CD14-positive monocyte (primary cell): ENCODE data around the gene CYB561A3. TPM values are rescaled to one million over a fixed set of nuclear protein-coding genes. Genes with fewer than 3 reads are reported as not detected.

Source experiments
- DNase-seq, 3 donors: peaks; one replicate each; pipeline ENCODE4 v3.0.0-alpha.2; 2011 to 2022
- H2AFZ ChIP-seq: 2 replicates; pipeline ENCODE4 v1.6.0; 2012; ENCODE audit warnings: mild to moderate bottlenecking, low read depth, low read length, inconsistent platforms; ENCODE audit not compliant: insufficient read depth, poor library complexity, severe bottlenecking
- H3K27ac ChIP-seq, 2 donors: 1 replicate in 1 of 2; 2 replicates in 1 of 2; pipeline ENCODE4 v1.5.1; 2012 to 2013; ENCODE audit warnings: low read length in 2 of 2, control low read depth in 1 of 2, inconsistent platforms in 1 of 2, low read depth in 1 of 2, mild to moderate bottlenecking in 1 of 2
- H3K27me3 ChIP-seq, 2 donors: one replicate each; pipeline versions ENCODE4 v1.6.0 to v1.6.1; 2011 to 2013; ENCODE audit warnings: low read length in 2 of 2; ENCODE audit not compliant: control insufficient read depth in 2 of 2, insufficient read depth in 2 of 2
- H3K36me3 ChIP-seq, 2 donors: replicated peaks in 1 of 2; 1 replicate in 1 of 2; 2 replicates in 1 of 2; pipeline versions ENCODE4 v1.5.1 to v1.6.1; 2012 to 2013; ENCODE audit warnings: low read length in 2 of 2, control low read depth in 1 of 2, inconsistent platforms in 1 of 2, mild to moderate bottlenecking in 1 of 2; ENCODE audit not compliant: insufficient read depth in 2 of 2, control insufficient read depth in 1 of 2
- H3K4me1 ChIP-seq, 2 donors: 1 replicate in 1 of 2; 2 replicates in 1 of 2; pipeline versions ENCODE4 v1.5.1 to v1.6.1; 2012 to 2013; ENCODE audit warnings: low read length in 2 of 2, control low read depth in 1 of 2, inconsistent platforms in 1 of 2, mild to moderate bottlenecking in 1 of 2, moderate library complexity in 1 of 2; ENCODE audit not compliant: insufficient read depth in 2 of 2, control insufficient read depth in 1 of 2
- H3K4me2 ChIP-seq: replicated peaks from 2 replicates; pipeline ENCODE3; 2012; ENCODE audit warnings: low read length, moderate library complexity, mild to moderate bottlenecking; ENCODE audit not compliant: poor library complexity, severe bottlenecking; ENCODE audit errors: extremely low read depth
- H3K4me3 ChIP-seq, 3 experiments: fragments of 200-600 bp in 1 of 3; sonication (generic) in 1 of 3; replicated peaks in 1 of 3; 1 replicate in 2 of 3; 2 replicates in 1 of 3; pipeline ENCODE4 v1.5.1; 2011 to 2013; ENCODE audit warnings: low read length in 3 of 3, mild to moderate bottlenecking in 3 of 3, control low read depth in 2 of 3, low read depth in 2 of 3, inconsistent platforms in 1 of 3, moderate library complexity in 1 of 3
- H3K79me2 ChIP-seq: 2 replicates; pipeline ENCODE4 v1.6.0; 2012; ENCODE audit warnings: mild to moderate bottlenecking, control low read depth, inconsistent platforms, low read length, moderate library complexity; ENCODE audit not compliant: insufficient read depth
- H3K9ac ChIP-seq: 2 replicates; pipeline ENCODE4 v1.6.0; 2017; ENCODE audit warnings: low read length, mild to moderate bottlenecking; ENCODE audit not compliant: insufficient read depth, poor library complexity, severe bottlenecking
- H3K9me3 ChIP-seq, 2 donors: replicated peaks in 1 of 2; 1 replicate in 1 of 2; 2 replicates in 1 of 2; pipeline versions ENCODE4 v1.5.1 to v1.6.1; 2012 to 2013; ENCODE audit warnings: low read length in 2 of 2, control low read depth in 1 of 2; ENCODE audit not compliant: control insufficient read depth in 1 of 2, insufficient read depth in 1 of 2
- H4K20me1 ChIP-seq: 2 replicates; pipeline ENCODE4 v1.6.0; 2012; ENCODE audit warnings: mild to moderate bottlenecking, low read length, control low read depth, moderate library complexity; ENCODE audit not compliant: insufficient read depth
- H3K27ac Mint-ChIP-seq, 7 donors: one replicate each; pipeline ENCODE4 v1.8.0; 2020; ENCODE audit warnings: mild to moderate bottlenecking in 7 of 7, mixed read lengths in 7 of 7, moderate library complexity in 6 of 7, inconsistent platforms in 2 of 7
- H3K27me3 Mint-ChIP-seq, 3 donors: one replicate each; pipeline ENCODE4 v1.8.0; 2021 to 2022; ENCODE audit warnings: low read depth in 3 of 3, mild to moderate bottlenecking in 3 of 3, mixed read lengths in 3 of 3, moderate library complexity in 3 of 3, inconsistent platforms in 1 of 3
- H3K36me3 Mint-ChIP-seq, 2 donors: one replicate each; pipeline ENCODE4 v1.8.0; 2020; ENCODE audit warnings: mixed read lengths in 2 of 2, inconsistent platforms in 1 of 2, mild to moderate bottlenecking in 1 of 2
- H3K4me1 Mint-ChIP-seq: one replicate; pipeline ENCODE4 v1.8.0; 2020; ENCODE audit warnings: mild to moderate bottlenecking, mixed read lengths
- H3K4me3 Mint-ChIP-seq, 2 donors: one replicate each; pipeline ENCODE4 v1.8.0; 2020; ENCODE audit warnings: mild to moderate bottlenecking in 2 of 2, mixed read lengths in 2 of 2, moderate library complexity in 1 of 2
- H3K9me3 Mint-ChIP-seq, 7 donors: one replicate each; pipeline ENCODE4 v1.8.0; 2020 to 2022; ENCODE audit warnings: mixed read lengths in 7 of 7, mild to moderate bottlenecking in 6 of 7, moderate library complexity in 6 of 7, inconsistent platforms in 2 of 7
- CTCF ChIP-seq: fragments of 200-600 bp; IDR thresholded peaks from one replicate; pipeline ENCODE4 v1.8.0; 2022; ENCODE audit warnings: antibody characterized with exemption, mild to moderate bottlenecking
- WGBS: methylation state at CpG from one replicate; pipeline ENCODE4 v1.1.5; 2013; ENCODE audit warnings: missing lambda C conversion rate; ENCODE audit not compliant: insufficient coverage; 5-methylcytosine and 5-hydroxymethylcytosine counted together
- intact Hi-C, 2 donors: fragments of 100-400 bp; cut with micrococcal nuclease; formaldehyde crosslinking; loops; one replicate each; pipeline versions ENCODE4 v1.15.0 to v1.15.1; 2023
- polyA plus RNA-seq, 3 donors: library from polyadenylated mRNA; depleted of rRNA in 1 of 3; unstranded in 2 of 3; stranded (reverse) in 1 of 3; fragments of 300-500 nt in 2 of 3; fragments of >200 nt in 1 of 3; fragmentation: Illumina TruSeq in 2 of 3; gene quantifications; 1 replicate in 2 of 3; 2 replicates in 1 of 3; pipeline ENCODE4 v1.2.3, GENCODE V29; 2012 to 2021

The CYB561A3 gene
- polyA plus RNA-seq, 3 donors = 79.7 to 112 (median 112) TPM

- no peak overlapping the region for H3K9ac ChIP-seq
- H3K4me2 ChIP-seq = no peak overlapping the region
- peaks cover 7 to 30% of the 10 kb centered on the region in 2 donors for H3K36me3 ChIP-seq
- H3K27me3 ChIP-seq = no peaks in the 10 kb centered on the region
- H3K4me1 ChIP-seq = peaks cover 34 to 38% of the 10 kb centered on the region in 2 donors
- no peaks in the 10 kb centered on the region for H3K79me2 ChIP-seq
- H3K9me3 ChIP-seq = no peaks in the 10 kb centered on the region
- H3K4me3 ChIP-seq = no peak overlapping the region
- Mint-ChIP-seq H3K9me3 (peaks cover 0 to 4% (median 0%) of the 10 kb centered on the region in 7 donors), H3K4me3 (no peak overlapping the region), H3K27ac (peak overlapping the region; percentile 69 to 96 (median 89)), H3K4me1 (peaks cover 32% of the 10 kb centered on the region), H3K27me3 (peaks cover 0 to 5% (median 0%) of the 10 kb centered on the region in 3 donors), H3K36me3 (peaks cover 17 to 25% of the 10 kb centered on the region in 2 donors)
- no peak for TF ChIP-seq CTCF
- peak in 1 of 3 donors; percentile 15 for DNase-seq
- H3K27ac ChIP-seq = peak overlapping the region; percentile 62 to 78
- no peaks in the 10 kb centered on the region for H4K20me1 ChIP-seq
- no peak overlapping the region for H2AFZ ChIP-seq
- 100% methylated on average over 3 of the region's 6 CpGs for WGBS
- intact Hi-C loops = no loop called here
Measured at GRCh38 chr11:61377461-61378160, 15.9 kb upstream of the CYB561A3 start.

GRCh38 chr11:61375761-61376108, 14.1 kb upstream of the CYB561A3 start:
- no peak for DNase-seq
- H3K4me1 Mint-ChIP-seq = peaks cover 22% of the 10 kb centered on the region

More at GRCh38 chr11:61375761-61376108, 14.1 kb upstream of the CYB561A3 start:
- H3K36me3 ChIP-seq = peaks cover 7 to 43% of the 10 kb centered on the region in 2 donors
- no peak overlapping the region for H3K4me3 ChIP-seq
- intact Hi-C loops = no loop called here
- WGBS = 95% methylated on average over 6 of the region's 6 CpGs
- Mint-ChIP-seq H3K27me3 (no peaks in the 10 kb centered on the region), H3K4me3 (no peak overlapping the region), H3K27ac (no peak overlapping the region), H3K9me3 (peaks cover 0 to 3% (median 0%) of the 10 kb centered on the region in 7 donors), H3K36me3 (peaks cover 17 to 41% of the 10 kb centered on the region in 2 donors)
- H3K4me2 ChIP-seq = no peak overlapping the region
- H3K9me3 ChIP-seq = no peaks in the 10 kb centered on the region
- no peak for TF ChIP-seq CTCF
- no peaks in the 10 kb centered on the region for H3K79me2 ChIP-seq
- no peaks in the 10 kb centered on the region for H4K20me1 ChIP-seq
- no peak overlapping the region for H2AFZ ChIP-seq
- peaks cover 21 to 26% of the 10 kb centered on the region in 2 donors for H3K4me1 ChIP-seq
- no peak overlapping the region for H3K9ac ChIP-seq
- no peak overlapping the region for H3K27ac ChIP-seq
- no peaks in the 10 kb centered on the region for H3K27me3 ChIP-seq
